H1 (cell line): ENCODE measurements around the gene SH3GL2. TPM values are rescaled to one million over a fixed set of nuclear protein-coding genes. Genes with fewer than 3 reads are reported as not detected.

ENCODE experiments used
- CTCF ChIA-PET: fragments of 300-600 bp; sonication (Branson Sonifier 250); formaldehyde crosslinking; loops from one replicate; lab custom pipeline; 2021; ENCODE audit not compliant: partially characterized antibody; lab: Charles Lee
- POLR2A ChIA-PET: fragments of 300-600 bp; sonication (Branson Sonifier 250); formaldehyde crosslinking; loops from one replicate; lab custom pipeline; 2021; ENCODE audit warnings: inconsistent platforms; ENCODE audit not compliant: partially characterized antibody; lab: Charles Lee
- DNase-seq, 2 experiments: peaks; one replicate each; pipeline versions ENCODE4 v3.0.0 to v3.0.0-alpha.2; 2010 to 2022; ENCODE audit warnings: low spot score in 2 of 2, low read depth in 1 of 2, mixed read lengths in 1 of 2
- FAIRE-seq: peaks from 2 replicates; lab custom pipeline; 2011; peaks lifted over from hg19 to GRCh38; lab: Jason Lieb, UNC
- H2AFZ ChIP-seq: 2 replicates; pipeline ENCODE4 v1.8.1; 2012; ENCODE audit warnings: low read length, inconsistent platforms
- H2AK5ac ChIP-seq: 2 replicates; pipeline ENCODE4 v1.6.1; 2013; ENCODE audit warnings: low read depth, low read length
- H2BK120ac ChIP-seq: replicated peaks from 2 replicates; pipeline ENCODE3; 2013; ENCODE audit warnings: low read depth, low read length, inconsistent platforms
- H2BK12ac ChIP-seq: 2 replicates; pipeline ENCODE4 v1.6.1; 2013; ENCODE audit warnings: low read depth, low read length
- H2BK15ac ChIP-seq: 2 replicates; pipeline ENCODE4 v1.6.1; 2013; ENCODE audit warnings: low read length
- H2BK20ac ChIP-seq: 2 replicates; pipeline ENCODE4 v1.6.1; 2013; ENCODE audit warnings: low read length
- H2BK5ac ChIP-seq: 2 replicates; pipeline ENCODE4 v1.6.1; 2013; ENCODE audit warnings: low read depth, low read length
- H3K14ac ChIP-seq: 2 replicates; pipeline ENCODE4 v1.6.1; 2013; ENCODE audit warnings: inconsistent platforms; ENCODE audit not compliant: insufficient read length
- H3K18ac ChIP-seq: 2 replicates; pipeline ENCODE4 v1.6.1; 2013; ENCODE audit warnings: low read length; ENCODE audit errors: extremely low read depth
- H3K23ac ChIP-seq: 2 replicates; pipeline ENCODE4 v1.6.1; 2013; ENCODE audit warnings: inconsistent platforms; ENCODE audit not compliant: insufficient read length
- H3K23me2 ChIP-seq: 2 replicates; pipeline ENCODE4 v1.6.1; 2013; ENCODE audit warnings: low read depth, low read length
- H3K27ac ChIP-seq: 2 replicates; pipeline ENCODE4 v1.6.1; 2011; ENCODE audit warnings: low read depth, low read length, inconsistent platforms
- H3K27me3 ChIP-seq, 4 experiments: replicated peaks in 1 of 4; 1 replicate in 1 of 4; 2 replicates in 3 of 4; pipeline versions ENCODE4 v1.6.1 to v1.8.1; 2011 to 2013; ENCODE audit warnings: low read length in 3 of 4, mild to moderate bottlenecking in 3 of 4, inconsistent platforms in 2 of 4, mixed read lengths in 2 of 4, moderate library complexity in 1 of 4; ENCODE audit not compliant: control insufficient read depth in 3 of 4, insufficient read depth in 3 of 4; ENCODE audit errors: extremely low read depth in 1 of 4
- H3K36me3 ChIP-seq, 4 experiments: 2 replicates each; pipeline versions ENCODE4 v1.6.1 to v1.8.1; 2011 to 2013; ENCODE audit warnings: mild to moderate bottlenecking in 4 of 4, low read length in 3 of 4, moderate library complexity in 2 of 4, control low read depth in 1 of 4, inconsistent platforms in 1 of 4; ENCODE audit not compliant: insufficient read depth in 4 of 4, control insufficient read depth in 2 of 4
- H3K4ac ChIP-seq: replicated peaks from 2 replicates; pipeline ENCODE3; 2013; ENCODE audit warnings: low read length, low read depth, mixed read lengths, inconsistent platforms; ENCODE audit not compliant: insufficient read length
- H3K4me1 ChIP-seq, 4 experiments: replicated peaks in 1 of 4; 1 replicate in 1 of 4; 2 replicates in 3 of 4; pipeline versions ENCODE4 v1.6.1 to v1.8.1; 2011 to 2013; ENCODE audit warnings: low read length in 3 of 4, inconsistent platforms in 2 of 4, mixed read lengths in 1 of 4; ENCODE audit not compliant: insufficient read depth in 4 of 4, control insufficient read depth in 3 of 4
- H3K4me2 ChIP-seq, 2 experiments: 2 replicates each; pipeline versions ENCODE4 v1.6.1 to v1.8.1; 2011 to 2013; ENCODE audit warnings: low read depth in 2 of 2, low read length in 2 of 2, control low read depth in 1 of 2, inconsistent platforms in 1 of 2, mild to moderate bottlenecking in 1 of 2; ENCODE audit not compliant: insufficient read depth in 1 of 2
- H3K4me3 ChIP-seq, 4 experiments: fragments of 200-600, 300-600 bp in 1 of 4; sonication (generic), shearing (Covaris generic), sonication (Bioruptor Twin) in 1 of 4; 2 replicates each; pipeline versions ENCODE4 v1.5.1 to v1.8.1; 2011 to 2016; ENCODE audit warnings: low read length in 4 of 4, low read depth in 3 of 4, control low read depth in 2 of 4, inconsistent platforms in 2 of 4, mild to moderate bottlenecking in 2 of 4, mixed read lengths in 1 of 4, moderate library complexity in 1 of 4; ENCODE audit not compliant: insufficient read depth in 2 of 4; ENCODE audit errors: extremely low read depth in 1 of 4
- H3K56ac ChIP-seq: replicated peaks from 2 replicates; pipeline ENCODE3; 2013; ENCODE audit warnings: low read depth, mild to moderate bottlenecking, mixed read lengths, low read length, inconsistent platforms; ENCODE audit not compliant: insufficient read length
- H3K79me1 ChIP-seq: 2 replicates; pipeline ENCODE4 v1.6.1; 2013; ENCODE audit warnings: low read depth, low read length, control low read depth
- H3K79me2 ChIP-seq, 2 experiments: 2 replicates each; pipeline versions ENCODE4 v1.6.1 to v1.8.1; 2012 to 2013; ENCODE audit warnings: low read length in 2 of 2, mild to moderate bottlenecking in 2 of 2, inconsistent platforms in 1 of 2; ENCODE audit not compliant: insufficient read depth in 2 of 2, control insufficient read depth in 1 of 2
- H3K9ac ChIP-seq, 4 experiments: replicated peaks in 1 of 4; 1 replicate in 1 of 4; 2 replicates in 3 of 4; pipeline versions ENCODE4 v1.6.1 to v1.8.1; 2011 to 2013; ENCODE audit warnings: low read depth in 3 of 4, low read length in 3 of 4, control low read depth in 2 of 4, mild to moderate bottlenecking in 2 of 4, moderate library complexity in 2 of 4, inconsistent platforms in 1 of 4; ENCODE audit errors: extremely low read depth in 1 of 4
- H3K9me3 ChIP-seq, 2 experiments: 2 replicates each; pipeline versions ENCODE4 v1.6.1 to v1.8.1; 2012 to 2013; ENCODE audit warnings: mild to moderate bottlenecking in 2 of 2, moderate library complexity in 2 of 2, control low read depth in 1 of 2, inconsistent platforms in 1 of 2, low read depth in 1 of 2, low read length in 1 of 2, mixed read lengths in 1 of 2; ENCODE audit not compliant: insufficient read depth in 2 of 2
- H4K20me1 ChIP-seq, 2 experiments: replicated peaks in 1 of 2; 2 replicates each; pipeline versions ENCODE3 to v1.8.1; 2011 to 2013; ENCODE audit warnings: inconsistent platforms in 2 of 2, low read length in 2 of 2, mild to moderate bottlenecking in 1 of 2; ENCODE audit not compliant: insufficient read depth in 2 of 2, control insufficient read depth in 1 of 2
- H4K5ac ChIP-seq: 2 replicates; pipeline ENCODE4 v1.6.1; 2013; ENCODE audit warnings: low read length, low read depth, mixed read lengths, inconsistent platforms; ENCODE audit not compliant: insufficient read length
- H4K8ac ChIP-seq: 2 replicates; pipeline ENCODE4 v1.8.0; 2013; ENCODE audit warnings: mild to moderate bottlenecking, moderate library complexity, low read length, inconsistent platforms; ENCODE audit not compliant: insufficient read depth; ENCODE audit errors: extremely low read depth
- H4K91ac ChIP-seq: replicated peaks from 2 replicates; pipeline ENCODE3; 2013; ENCODE audit warnings: low read length, mixed read lengths, inconsistent platforms; ENCODE audit not compliant: insufficient read length
- KDM1A ChIP-seq: fragments of 200-600, 300-600 bp; sonication (generic); IDR thresholded peaks from 2 replicates; pipeline ENCODE4 v1.7.1; 2016; ENCODE audit warnings: mild to moderate bottlenecking, low read length, borderline replicate concordance
- SAP30 ChIP-seq: fragments of 300-600 bp; sonication (generic); IDR thresholded peaks from 2 replicates; pipeline ENCODE4 v1.7.1; 2012; ENCODE audit warnings: low read length, moderate library complexity, mild to moderate bottlenecking, inconsistent platforms; ENCODE audit not compliant: insufficient read depth, insufficient replicate concordance
- WGBS, 2 experiments: shearing (Covaris generic) in 1 of 2; methylation state at CpG; one replicate each; pipeline versions ENCODE4 v1.1.6 to v1.1.7; 2013 to 2015; ENCODE audit warnings: low lambda C conversion rate in 2 of 2, mixed read lengths in 2 of 2, inconsistent platforms in 1 of 2, low coverage in 1 of 2, missing lambda C conversion rate in 1 of 2; ENCODE audit not compliant: insufficient replicate concordance in 2 of 2, insufficient coverage in 1 of 2, insufficient read length in 1 of 2; ENCODE audit errors: extremely low coverage in 1 of 2, missing lambda C conversion rate in 1 of 2; 5-methylcytosine and 5-hydroxymethylcytosine counted together
- polyA plus RNA-seq, 7 experiments: library from polyadenylated mRNA; depleted of rRNA in 3 of 7; stranded (reverse) in 5 of 7; unstranded in 2 of 7; fragments of >200 nt in 5 of 7; fragments of 200-250 nt in 2 of 7; gene quantifications; 1 replicate in 5 of 7; 2 replicates in 1 of 7; 4 replicates in 1 of 7; pipeline versions ENCODE4 v1.2.1 to v1.2.3, GENCODE V29; 2011 to 2013; ENCODE audit warnings: missing spikeins in 2 of 7, mixed read lengths in 2 of 7
- total RNA-seq: library from RNA; stranded (reverse); fragmentation: NEBNext Ultra II Directional; extraction: Animal tissue kit (Norgen Biotek cat#: 25700); gene quantifications from 2 replicates; pipeline ENCODE4 v1.2.1, GENCODE V29; 2021

Gene SH3GL2
- total and polyA plus RNA-seq, 2 of the 8 experiments (the other 6 are each of a cell fraction or from before 2014, with no cell fraction given): 4.7 to 5.3 TPM

GRCh38 chr9:17725399-17726010 lies 146.6 kb downstream of the SH3GL2 start:
- H3K4me1 ChIP-seq: no peaks in the 10 kb centered on the region
- H3K23me2 ChIP-seq: no peaks in the 10 kb centered on the region
- POLR2A ChIA-PET: no interaction called here
- no peak overlapping the region for H3K4ac ChIP-seq
- no peaks in the 10 kb centered on the region for H3K27me3 ChIP-seq
- no peak for DNase-seq
- no peaks in the 10 kb centered on the region; the same call in 1 of the 2 replicates for H3K79me1 ChIP-seq
- no peak overlapping the region for H3K56ac ChIP-seq
- H4K20me1 ChIP-seq: no peaks in the 10 kb centered on the region
- H2BK120ac ChIP-seq: no peak overlapping the region
- H2AK5ac ChIP-seq: peak overlapping the region; percentile 53; the same call in 1 of the 2 replicates
- no peaks in the 10 kb centered on the region for H3K36me3 ChIP-seq
- H3K4me2 ChIP-seq: no peak overlapping the region
- no peak overlapping the region for H2BK20ac ChIP-seq
- no peak overlapping the region for H4K91ac ChIP-seq
- H2BK12ac ChIP-seq: no peak overlapping the region
- H3K18ac ChIP-seq: no peak overlapping the region
- no peaks in the 10 kb centered on the region for H3K79me2 ChIP-seq
- no peak overlapping the region for H2AFZ ChIP-seq
- 88% methylated on average over 4 of the region's 4 CpGs; no CpG with 5 or more reads in 1 of the 2 experiments for WGBS, 2 experiments
- H3K9ac ChIP-seq: no peak overlapping the region
- H2BK5ac ChIP-seq: no peak overlapping the region
- no peak overlapping the region for H4K8ac ChIP-seq
- no peak for TF ChIP-seq KDM1A
- TF ChIP-seq SAP30: no peak
- H3K14ac ChIP-seq: no peak overlapping the region
- no peak overlapping the region for H4K5ac ChIP-seq
- no peak for FAIRE-seq
- H3K4me3 ChIP-seq: no peak overlapping the region
- H3K23ac ChIP-seq: no peak overlapping the region
- no peak overlapping the region for H3K27ac ChIP-seq
- peaks cover 0 to 4% of the 10 kb centered on the region in 2 experiments; a peak in 2 of 4 replicates for H3K9me3 ChIP-seq
- H2BK15ac ChIP-seq: no peak overlapping the region
- CTCF ChIA-PET: interaction anchor here (0.6 to 1.1 kb wide), 3 partner anchors 128 to 819 kb away, joined by 3 to 4 read pairs (median 3); no protein-coding TSS in a partner anchor
